Measurements from ENCODE around the gene PLD6.
A peak's percentile ranks its signal among the peaks of the same experiment; 100 is the strongest.
"Not testable (repeated sequence)": the region's sequence is repeated elsewhere in the genome, so short reads cannot be mapped to it uniquely, and the experiment has no call there.

PLD6 gene

DNA sequence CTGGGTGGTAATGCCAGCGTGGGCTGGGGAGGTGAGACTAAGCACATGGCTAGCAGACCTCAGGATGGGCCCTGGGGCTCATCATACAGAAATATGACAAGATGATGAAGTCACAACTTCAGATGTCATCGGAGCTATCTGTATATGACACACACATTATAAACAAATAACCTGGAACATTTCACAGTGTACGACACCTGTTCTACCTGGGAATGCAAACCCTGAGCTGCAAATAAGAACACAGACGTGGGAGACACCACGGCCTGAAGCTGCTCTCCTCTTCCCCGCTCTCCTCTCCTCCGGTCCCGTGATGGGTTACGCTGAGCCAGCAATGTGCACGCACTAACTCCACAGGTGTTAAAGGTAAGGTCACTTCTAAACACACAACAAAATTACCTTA, 4.9 kb downstream of the PLD6 start:
- DNase-seq (ENCODE audit: low read depth), result no peak

DNA sequence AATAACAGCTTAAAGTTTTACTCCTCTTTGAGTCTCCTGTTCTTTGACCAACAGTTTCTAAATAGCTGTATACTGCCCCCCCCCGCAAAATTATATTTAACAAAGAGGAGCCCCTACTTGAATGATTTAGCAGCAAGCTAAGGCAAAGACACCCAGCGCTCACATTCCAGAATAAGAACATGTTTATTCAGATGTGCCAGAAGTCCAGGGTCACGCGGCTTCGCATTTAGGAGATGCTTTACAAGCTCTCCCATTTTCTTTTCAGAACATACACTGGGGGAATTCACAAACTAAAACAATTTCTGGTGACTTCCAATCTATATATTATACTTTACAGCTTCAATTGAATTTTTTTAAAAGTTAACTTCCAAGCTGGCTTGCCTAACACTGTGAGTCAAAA, 5.3 kb downstream of the PLD6 start:
- DNase-seq (ENCODE audit: low read depth), result no peak

DNA sequence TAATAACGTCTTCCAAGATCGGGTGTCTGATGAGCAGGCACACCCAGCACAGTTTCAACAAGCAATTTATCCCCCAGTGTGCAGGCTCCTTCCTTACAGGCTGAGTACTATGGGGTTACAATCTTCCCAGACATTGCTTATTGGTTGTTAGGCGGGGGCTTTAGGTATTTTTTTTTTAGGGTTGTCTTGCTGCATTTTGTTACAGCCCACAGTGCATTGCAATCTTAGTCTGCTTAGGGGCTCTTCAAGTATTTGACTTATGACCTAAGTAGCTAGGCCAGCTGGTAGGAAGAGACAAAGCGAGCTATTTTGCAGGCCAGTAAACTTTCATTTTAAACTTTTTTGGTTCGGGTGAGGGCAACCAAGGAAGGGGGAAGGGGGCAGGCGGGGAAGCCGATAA, 5.8 kb downstream of the PLD6 start:
- no peak for DNase-seq (ENCODE audit: low read depth)

DNA sequence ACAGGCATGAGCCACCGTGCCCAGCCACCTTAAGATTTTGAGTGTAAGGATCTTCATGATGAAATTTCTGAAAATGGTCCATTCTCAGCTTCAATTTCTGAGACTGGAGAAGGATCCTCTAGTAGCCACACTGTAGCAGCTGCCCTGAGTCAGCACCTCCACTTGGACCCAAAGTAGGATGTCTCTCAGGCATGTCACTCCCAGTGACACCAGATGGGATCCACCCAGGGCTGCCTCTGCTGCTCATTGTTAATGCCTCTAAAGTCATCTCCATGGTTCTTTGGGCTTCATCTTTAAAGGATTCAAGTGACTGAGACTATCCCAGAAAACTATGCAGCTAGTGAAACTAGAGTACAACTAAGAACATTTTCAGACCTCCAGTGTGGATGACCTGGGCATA, 7.9 kb downstream of the PLD6 start:
- DNase-seq (ENCODE audit: low read depth), result no peak

DNA sequence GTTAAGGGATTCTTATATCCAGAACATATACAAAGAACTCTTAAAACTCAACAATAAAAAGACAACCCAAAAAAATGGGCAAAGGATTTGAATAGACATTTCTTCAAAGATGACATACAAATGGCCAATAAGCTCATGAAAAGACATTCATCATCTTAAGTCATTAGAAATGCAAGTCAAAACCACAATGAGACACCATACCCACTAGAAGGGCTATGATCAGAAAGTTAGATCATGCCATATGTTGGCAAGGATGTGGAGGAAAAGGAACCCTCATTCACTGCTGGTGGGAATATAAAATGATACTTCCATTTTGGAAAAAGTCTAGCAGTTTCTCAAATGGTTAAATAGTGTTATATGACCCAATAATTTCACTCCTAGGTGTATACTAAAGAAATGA, 9.4 kb downstream of the PLD6 start:
- no peak for DNase-seq (ENCODE audit: low read depth)

DNA sequence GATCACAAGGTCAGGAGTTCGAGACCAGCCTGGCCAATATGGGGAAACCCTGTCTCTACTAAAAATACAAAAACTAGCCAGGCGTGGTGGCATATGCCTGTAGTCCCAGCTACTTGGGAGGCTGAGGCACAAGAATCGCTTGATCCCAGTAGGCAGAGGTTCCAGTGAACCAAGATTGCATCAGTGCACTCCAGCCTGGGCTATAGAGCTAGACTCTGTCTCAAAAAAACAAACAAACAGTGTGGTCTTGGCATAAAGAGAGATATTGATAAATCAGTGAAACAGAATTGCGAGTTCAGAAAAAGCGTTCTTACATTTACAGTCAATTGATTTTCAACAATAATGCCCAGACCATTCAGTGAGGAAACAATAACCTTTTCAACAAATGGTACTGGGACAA, 10.7 kb downstream of the PLD6 start:
- DNase-seq (ENCODE audit: low read depth), result not testable (repeated sequence)

DNA sequence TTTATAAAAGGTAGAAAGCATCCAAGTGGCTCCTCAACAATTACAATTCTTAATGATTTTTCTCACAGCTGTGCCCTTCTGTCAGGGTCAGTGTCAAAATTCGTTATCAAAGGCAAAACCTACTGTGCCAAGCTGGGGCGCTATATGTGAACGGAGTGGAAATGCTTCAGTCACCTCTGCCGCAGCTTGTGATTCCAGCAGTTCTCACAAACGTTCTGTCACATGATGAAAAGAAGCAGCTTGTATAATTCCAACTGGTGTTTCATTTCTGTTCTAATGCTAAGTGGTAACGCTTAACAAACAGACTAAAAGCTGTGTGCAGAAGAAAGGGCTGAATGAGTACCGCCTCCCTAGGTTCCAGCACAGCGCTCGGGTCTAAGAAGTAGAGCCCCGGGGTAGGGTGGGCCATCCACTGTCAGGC, 14.2 kb downstream of the PLD6 start:
- no peak for DNase-seq (ENCODE audit: low read depth)

DNA sequence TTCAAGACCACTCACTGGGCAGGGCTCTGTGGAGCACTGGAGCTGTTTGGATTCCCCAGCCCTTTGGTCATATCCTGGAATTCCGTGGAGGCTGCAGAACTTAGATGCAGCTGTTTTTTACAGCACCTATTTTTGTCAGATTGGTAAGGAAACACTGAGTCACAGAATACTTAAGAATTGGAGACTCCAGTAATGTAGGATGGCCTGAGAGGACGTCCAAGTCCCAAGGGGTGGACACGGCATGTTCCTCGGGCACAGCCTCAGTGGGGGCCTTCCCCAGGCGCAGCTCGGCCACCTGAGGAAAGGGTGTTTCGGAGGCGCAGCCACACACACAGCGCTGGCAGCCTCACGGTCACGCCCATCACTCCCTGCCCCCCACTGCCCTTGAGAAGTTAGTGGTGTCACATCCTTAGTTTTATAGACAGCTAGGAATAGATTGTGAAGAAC, 14.8 kb downstream of the PLD6 start:
- no peak for DNase-seq (ENCODE audit: low read depth)

DNA sequence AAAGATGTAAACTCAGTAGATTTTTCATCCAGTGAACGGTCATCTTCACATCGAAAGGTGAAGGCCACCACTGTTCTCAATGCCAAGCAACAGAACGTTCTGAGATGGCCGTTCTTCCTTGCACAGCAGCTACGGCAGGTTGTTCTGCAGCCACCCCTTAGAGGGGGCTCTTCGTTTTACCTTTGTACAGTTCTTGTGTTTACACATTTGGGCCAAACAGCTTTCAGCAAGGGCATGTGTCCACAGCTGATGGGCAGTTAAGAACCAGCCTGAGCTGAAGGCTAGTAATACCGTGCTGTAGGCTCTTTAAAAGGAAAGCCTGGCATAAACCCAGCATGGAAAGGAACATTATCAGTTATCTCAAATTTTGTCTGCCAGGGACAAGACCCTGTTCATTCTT, 15.9 kb downstream of the PLD6 start:
- no peak for DNase-seq (ENCODE audit: low read depth)

DNA sequence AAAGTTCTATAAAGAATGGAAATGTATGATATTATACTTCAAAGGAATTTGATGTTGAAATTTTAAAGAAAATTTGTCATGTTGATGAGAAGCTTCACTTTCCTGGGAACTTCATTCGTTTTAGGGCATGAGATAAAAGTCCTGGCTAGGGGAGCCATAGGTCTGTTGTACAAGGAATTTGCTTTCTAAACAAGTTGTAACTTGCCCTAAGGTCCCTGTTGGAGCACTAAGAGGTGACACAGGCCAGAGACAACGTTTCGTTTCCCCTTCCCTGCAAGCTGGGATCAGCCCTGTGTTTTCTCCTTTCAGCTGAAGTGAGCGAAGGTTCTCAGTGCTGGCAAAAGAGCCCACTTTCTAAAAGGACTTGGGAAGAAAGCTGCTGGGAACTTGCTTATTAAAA, 16.6 kb downstream of the PLD6 start:
- DNase-seq (ENCODE audit: low read depth), result no peak

DNA sequence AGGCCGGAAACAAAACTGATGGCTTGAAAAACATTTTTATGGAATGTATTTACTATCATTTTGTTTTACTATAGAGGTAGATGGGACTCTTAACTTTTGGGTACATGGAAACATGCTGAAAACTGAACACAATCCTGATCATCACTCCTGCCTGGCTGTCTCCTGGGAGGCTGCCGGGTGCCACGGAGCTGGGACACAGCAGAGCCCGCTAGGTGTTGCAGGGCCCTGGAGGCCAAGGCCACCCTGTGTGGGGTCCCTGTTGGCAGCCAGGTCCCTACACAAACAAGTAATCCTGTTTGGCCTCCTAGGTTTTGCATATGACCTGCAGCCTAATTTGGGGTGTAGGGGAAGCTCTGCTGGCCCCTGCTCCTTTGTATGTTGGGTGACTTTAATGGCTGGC, 17.5 kb downstream of the PLD6 start:
- DNase-seq (ENCODE audit: low read depth), result no peak

DNA sequence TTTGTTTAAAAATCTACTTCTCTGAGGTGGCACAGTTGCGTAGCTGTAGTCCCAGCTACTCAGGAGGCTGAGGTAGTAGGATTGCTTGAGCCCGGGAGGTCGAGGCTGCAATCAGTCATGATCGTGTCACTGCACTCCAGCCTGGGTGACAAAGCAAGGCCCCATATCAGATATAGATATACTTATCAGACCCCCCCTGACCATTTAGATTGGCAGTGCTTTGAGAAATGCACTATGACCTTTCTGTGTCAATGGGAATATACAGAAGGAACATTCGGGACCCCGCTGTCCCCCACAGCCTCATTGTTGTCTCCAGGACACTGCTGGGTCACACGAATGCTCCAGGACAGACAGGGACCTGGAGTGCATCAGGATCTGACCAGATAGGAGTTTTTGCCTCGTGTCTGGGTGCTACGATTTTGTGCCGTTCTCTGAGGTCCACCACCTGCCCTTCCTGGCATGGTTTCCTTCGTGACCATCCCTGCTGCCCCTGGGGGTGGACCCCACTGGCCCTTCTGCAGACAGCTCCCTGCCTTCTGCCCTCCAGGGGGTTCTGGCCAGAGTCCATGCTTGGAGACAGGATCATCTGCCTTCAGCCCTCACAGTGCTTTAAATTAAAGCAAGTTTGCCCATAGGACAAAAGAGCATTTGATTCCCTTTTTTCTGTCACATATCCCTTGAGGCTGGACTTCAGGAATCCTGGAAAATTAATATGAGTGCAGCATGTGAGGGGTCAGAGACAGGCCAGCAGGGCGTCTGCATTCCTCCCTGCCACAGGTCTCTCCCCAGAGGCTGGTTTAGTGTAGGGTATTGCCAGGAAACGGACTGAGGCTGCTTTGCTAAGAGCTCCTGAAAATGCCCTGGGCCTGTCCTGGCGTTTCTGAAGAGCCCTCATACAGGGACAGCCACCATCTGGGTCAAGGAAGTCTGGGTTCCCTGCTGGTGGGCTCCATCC, 19.3 kb downstream of the PLD6 start:
- no peak for DNase-seq (ENCODE audit: low read depth)

DNA sequence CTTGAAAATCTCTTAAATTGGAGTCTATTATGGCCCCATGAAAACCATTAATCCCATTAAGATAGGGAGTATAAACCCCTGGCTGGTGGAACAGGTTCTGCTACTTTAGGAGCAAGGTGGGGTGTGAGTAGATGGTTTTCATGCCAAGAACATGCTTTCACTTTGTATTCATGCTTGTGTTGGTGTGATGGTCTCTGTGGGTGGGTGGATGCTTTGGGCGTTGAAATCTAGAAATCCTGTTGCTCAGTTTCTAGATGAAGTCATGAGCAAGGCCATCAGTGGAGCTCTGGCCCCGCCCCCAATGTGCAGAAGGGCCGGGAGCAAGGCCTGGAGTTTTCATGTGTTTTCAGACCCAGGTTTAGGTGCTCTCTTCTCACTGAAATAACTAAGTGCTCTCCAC, 20.1 kb downstream of the PLD6 start:
- DNase-seq (ENCODE audit: low read depth), result no peak

DNA sequence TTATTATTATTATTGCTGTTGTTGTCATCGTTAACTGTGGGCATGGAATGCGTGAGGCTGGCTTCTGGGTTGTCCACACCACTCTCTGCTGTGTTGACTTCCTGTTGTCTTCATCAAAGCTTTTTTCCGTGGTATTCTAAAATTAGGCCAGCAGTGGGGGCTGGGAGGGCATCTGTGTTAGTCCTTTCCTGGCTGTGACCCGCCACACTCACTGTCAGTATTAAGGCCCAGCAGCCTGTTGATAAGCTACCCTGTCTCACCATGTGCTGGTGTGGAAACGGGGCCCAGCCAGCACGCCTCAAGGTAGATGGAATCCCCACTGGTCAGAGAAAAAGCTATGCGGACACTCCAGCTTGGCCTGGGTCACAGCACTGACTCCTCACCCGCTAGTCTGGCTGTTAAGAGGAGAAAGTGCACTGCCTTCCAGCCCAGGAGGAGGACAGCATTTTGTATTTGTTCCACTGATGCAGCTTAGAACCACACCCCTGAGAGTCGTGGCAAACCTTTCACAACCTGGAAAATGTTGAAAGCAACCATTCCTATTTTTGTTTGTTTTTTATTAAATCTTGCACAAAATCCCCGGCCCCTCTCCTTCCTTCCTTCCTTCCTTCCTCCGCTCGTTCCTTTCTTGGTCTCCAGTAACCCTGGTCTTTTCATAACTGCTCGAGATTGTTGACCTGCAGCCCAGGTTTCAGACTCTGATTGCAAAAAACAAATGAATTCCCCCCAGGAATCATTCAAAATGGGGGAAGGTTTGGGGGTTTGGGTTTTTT, 21.0 kb downstream of the PLD6 start:
- not testable (repeated sequence) for DNase-seq (ENCODE audit: low read depth)

DNA sequence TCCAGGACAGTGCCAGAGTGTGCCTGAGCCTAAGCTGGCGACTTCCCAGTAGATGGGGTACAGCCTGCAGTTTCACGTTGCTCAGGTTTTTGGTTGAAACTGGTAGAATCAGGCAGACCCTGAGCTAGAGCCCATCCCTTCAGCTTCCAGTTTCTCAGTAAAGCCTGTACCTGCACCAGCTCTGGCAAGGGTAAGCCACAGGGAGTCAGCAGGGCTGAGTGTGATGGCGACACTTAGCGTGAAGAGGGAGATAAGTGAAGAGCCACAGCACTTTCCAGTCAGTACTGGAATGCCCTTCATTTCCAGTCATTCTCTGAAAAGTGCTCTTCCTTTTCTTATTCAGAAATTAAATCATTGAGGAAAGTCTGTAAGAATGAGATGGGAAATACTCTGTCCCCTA, 22.4 kb downstream of the PLD6 start:
- DNase-seq (ENCODE audit: low read depth), result no peak

DNA sequence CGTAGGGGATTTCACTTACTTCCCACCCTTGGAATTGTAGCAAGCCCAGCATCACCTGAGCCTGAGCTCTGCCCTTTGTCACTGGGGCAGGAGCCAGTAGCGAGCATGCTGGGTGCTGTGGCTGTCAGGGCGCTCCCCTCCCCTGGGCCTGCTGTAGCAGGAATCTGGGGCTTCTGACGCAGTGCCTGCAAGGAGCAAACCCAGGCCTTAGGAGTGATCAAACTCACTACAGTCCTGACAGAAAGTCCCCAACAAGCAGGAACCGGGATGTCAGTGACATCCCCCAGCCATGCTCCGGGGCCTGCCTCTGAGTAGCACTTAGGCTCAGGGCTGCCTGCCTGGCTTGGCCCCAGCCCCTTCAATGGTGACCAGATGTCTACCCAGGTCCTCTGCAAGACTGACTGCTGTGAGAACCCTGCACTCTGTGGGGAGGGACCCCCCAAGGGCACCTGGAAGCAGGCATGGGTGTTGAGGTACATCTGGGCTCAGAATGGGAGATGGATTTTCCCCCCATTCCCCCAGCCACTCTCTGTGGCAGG, 23.5 kb downstream of the PLD6 start:
- DNase-seq (ENCODE audit: low read depth), result no peak

DNA sequence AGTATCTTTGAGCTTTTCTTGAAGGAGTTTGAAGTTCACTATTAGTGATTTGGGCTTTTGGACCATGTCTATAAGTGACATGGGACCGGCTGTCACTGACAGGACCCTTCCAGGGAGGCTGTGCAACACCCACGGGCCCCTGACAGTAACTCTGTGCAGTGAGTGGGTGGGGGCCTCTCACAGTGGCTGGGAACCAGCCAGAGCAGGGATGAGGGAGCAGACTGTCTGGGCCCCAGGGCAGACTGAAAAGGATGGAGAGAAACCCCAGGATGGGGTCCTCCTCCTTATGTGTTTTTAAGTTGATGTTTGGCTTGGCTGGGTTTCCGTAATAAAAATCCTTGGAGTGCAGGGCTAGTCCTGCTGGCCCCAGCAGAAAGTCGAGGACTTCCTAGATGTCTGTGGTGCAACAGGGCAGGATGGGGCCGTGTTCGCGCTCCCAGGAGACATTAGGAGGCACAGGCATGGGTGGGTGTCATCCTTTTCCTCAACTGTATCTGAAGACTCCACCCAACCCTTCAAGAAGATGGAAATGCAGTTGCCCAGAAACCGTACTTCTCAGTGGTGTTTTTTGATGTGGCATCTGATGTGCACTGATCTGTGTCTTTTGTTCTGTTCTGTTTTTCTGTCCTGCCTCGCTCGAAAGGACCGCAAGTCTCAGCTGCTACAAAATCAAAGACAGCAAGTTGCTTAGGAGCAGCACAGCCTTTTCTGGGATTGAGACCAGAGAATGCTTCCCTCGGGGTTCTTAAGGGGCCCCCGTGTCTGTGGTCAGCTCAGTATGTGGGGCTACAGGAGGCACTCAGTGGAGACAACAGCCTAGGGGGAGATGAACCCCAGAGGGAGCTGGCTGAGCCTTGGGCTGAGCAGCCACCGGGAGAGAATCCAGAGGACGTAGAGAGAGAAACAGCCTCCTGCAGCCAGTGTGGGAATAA, 24.2 kb downstream of the PLD6 start:
- peak; percentile 42 for DNase-seq (ENCODE audit: low read depth)

DNA sequence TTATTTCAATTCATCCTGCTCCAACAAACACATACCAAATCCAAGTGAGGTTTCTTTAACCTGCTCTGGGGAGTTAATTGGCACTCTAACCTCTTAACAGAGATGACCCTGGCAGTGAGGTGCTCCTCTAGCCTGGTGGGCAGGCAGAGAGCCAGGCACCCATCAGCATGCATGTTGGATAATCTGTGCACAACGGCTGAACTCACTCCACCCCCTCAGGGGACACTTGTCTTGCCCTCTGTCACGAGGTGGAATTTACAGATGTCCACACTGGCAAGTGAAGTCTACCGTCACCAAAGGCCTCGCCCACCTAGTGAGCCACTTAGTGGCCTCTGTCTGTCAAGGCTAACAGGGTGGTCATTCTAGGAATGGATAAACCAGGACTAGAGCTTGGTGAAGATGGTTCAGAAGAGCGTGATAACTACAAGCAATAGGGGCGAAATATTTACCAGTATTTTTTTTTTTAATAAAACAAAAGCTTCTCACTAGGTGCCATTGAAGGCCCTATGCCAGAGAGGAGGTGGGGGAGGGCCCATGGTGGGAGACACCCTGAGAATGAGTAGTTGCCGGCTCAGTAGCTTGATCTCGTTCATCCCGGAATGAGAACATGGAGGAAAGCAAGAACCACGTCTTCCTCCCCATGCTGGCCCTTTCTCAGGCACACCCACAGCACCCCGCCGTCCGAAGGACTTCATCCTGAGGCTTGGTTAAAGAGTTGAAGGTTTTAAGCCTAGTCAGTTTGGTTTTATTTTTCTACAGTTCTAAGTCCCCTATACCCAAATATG, 25.2 kb downstream of the PLD6 start:
- DNase-seq (ENCODE audit: low read depth), result no peak

DNA sequence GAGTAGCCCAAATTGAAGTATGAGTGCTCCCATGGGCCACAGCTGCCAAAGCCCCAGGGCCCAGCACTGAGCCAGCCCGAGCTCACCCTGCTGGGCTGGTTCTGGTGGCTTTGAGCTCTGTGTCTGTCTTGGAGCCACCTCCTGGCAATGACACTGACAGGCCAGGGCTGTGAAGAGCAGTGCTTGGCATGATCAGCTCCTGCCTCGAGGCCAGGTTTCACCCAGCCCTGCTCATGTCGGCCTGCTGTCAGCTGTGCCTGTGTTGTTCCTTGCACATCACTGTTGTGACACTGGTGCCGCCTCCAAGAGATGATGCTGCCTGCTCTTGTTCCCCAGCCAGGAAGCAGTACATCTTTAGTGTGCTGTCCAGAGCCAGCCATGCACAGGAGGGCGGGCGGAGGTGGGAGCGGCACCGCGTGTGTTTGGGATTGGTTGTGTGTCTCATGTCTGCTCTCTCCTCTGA, 26.0 kb downstream of the PLD6 start:
- DNase-seq (ENCODE audit: low read depth), result no peak

DNA sequence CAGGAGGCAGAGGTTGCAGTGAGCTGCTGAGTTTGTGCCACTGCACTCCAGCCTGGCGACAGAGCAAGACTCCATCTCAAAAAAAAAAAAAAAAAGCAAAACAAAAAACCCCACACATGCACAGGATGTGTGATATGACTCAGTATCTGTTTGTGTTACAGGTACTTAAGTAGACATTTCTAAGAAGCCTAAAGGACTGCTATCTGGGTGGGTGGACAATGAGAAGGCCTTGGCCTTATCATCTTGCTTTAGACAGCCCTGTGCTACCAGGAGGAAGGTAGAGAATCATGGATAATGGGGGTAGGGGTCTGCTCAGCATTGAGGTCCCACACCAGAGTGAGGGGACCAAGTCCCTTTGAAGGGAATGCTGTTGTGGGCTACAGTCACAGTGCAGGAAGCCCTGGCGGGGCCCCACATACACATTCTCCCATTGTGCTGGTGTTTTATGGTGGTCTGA, 26.7 kb downstream of the PLD6 start:
- no peak for DNase-seq (ENCODE audit: low read depth)

DNA sequence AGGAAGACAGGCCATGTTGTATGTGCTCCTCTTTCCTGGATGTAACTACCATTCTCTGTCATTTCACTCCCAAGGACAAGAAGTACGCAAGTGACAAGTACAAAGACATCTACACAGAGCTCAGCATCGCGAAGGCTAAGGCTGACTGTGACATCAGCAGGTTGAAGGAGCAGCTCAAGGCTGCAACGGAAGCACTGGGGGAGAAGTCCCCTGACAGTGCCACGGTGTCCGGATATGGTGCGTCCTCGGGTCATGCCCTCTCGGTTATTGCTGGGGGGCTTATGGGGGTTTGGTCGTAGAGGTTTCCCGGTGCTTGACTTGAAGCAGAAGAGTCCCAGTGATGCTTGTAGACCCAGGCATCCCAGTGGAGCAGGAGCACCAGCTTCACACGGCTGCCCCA, 29.0 kb downstream of the PLD6 start:
- no peak for DNase-seq (ENCODE audit: low read depth)
